Hepatocyte (in vitro differentiated cells): Measurements from ENCODE around the gene SLAIN1.

ENCODE experiments used
- CTCF ChIP-seq: fragments of 200-600 bp; sonication (generic); IDR thresholded peaks from 2 replicates; pipeline ENCODE4 v1.5.1; 2016; ENCODE audit warnings: antibody characterized with exemption, mild to moderate bottlenecking; ENCODE audit not compliant: poor library complexity
- EZH2 ChIP-seq: fragments of 200-600 bp; sonication (generic); IDR thresholded peaks from 2 replicates; pipeline ENCODE4 v1.6.1; 2016; ENCODE audit warnings: antibody characterized with exemption, mild to moderate bottlenecking, borderline replicate concordance

GRCh38 chr13:77810430-77810829 lies 112.9 kb downstream of the SLAIN1 start:
- TF ChIP-seq CTCF (peak; percentile 27), EZH2 (no peak)
